CD1c-positive myeloid dendritic cell (primary cell): ENCODE measurements around the gene WDR20.
"Not testable (repeated sequence)": the region's sequence is repeated elsewhere in the genome, so short reads cannot be mapped to it uniquely, and the experiment has no call there.

ENCODE experiments used
- DNase-seq: peaks from one replicate; pipeline ENCODE4 v3.0.0-alpha.2; 2016; ENCODE audit errors: extremely low spot score

The WDR20 gene, protein sequence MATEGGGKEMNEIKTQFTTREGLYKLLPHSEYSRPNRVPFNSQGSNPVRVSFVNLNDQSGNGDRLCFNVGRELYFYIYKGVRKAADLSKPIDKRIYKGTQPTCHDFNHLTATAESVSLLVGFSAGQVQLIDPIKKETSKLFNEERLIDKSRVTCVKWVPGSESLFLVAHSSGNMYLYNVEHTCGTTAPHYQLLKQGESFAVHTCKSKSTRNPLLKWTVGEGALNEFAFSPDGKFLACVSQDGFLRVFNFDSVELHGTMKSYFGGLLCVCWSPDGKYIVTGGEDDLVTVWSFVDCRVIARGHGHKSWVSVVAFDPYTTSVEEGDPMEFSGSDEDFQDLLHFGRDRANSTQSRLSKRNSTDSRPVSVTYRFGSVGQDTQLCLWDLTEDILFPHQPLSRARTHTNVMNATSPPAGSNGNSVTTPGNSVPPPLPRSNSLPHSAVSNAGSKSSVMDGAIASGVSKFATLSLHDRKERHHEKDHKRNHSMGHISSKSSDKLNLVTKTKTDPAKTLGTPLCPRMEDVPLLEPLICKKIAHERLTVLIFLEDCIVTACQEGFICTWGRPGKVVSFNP

DNA sequence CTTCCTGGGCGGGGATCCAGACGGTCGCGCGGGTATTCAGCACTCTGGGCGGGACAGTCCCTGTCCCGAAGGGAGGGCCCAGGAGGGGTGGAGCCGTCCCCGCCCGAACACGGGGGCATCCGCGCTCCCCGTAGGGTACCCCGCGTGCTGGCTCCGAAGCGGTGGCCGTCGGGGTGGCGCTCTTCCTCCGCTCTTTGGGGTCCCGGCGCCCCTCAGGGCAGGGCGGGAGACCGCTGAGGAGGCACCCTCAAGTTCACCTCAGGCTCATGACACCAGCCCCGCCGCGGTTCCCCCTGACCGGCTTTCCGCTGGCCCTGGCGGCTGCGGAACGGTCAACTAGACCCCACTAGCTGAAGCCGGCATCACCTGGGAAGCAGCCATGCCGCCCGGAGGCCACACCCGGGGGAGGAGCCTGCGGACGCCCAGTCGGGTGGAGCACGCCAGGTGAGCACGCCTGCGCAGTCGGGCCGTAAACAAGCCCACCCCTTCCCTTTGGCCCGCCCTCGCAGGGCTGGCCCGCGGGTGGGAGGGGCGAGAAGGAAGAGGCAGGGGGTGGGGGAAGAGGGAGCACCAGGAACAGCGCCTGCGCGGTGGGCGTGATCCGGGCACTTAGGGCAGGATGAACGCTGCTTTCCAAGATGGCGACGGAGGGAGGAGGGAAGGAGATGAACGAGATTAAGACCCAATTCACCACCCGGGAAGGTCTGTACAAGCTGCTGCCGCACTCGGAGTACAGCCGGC is at the start of gene WDR20:
Gene WDR20, plus strand, starts transcription at position 612 of the 741 bp plus-strand sequence. Its CDS starts 27 bp downstream, at position 639.
- DNase-seq, result peak; percentile 99

DNA sequence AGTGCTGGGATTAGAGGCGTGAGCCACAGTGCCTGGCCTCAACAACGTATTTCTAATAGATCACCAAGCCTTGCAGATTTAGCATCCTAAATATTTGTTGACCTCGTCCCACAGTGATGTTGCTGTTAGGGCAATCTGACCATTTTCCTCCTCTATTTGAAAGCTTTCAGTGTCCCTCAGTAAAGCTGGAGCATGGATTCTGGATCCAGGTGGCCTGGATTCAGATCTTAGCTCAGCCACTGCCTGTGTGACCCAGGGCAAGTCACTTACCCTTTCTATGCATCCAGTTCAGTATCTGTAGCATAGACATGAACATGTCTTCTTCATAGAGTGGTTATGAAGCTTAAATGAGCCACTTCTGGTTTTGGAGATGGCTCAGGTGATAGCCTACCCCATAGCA is 49.0 kb upstream of the WDR20 start:
- no peak for DNase-seq

DNA sequence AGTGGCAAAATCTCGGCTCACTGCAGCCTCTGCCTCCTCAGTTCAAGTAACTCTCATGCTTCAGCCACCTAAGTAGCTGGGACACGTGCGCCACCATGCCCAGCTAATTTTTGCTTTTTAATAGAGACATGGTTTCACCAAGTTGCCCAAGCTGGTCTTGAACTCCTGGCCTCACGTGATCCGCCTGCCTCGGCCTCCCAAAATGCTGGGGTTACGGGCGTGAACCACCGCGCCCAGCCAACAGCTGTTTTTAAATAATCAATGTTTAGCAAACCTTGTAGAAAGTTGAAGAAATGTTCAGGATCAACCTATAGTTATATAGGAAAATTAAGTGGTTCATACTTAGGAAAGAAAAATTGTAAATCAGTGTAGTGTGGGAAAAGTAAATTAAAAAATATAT is 46.9 kb upstream of the WDR20 start:
- DNase-seq, result no peak

DNA sequence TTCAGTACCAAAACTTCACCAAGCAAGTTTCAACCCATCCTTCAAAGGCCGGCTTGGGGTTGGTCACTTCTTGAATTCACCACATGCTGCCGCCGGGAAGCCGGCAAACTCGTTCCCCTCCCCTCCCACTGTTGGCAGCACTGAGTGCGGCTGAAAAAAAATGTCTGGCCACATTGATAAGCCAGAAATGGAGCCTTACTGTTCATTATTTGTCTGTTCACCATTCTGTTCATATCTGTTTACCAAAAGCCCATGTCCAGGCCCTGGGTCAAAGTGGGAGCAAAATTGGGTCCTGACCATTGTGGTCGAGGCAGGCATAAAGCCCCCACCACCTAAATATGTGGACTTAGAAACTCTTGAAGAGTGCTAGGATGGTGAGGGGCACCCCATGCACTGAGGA is 45.6 kb upstream of the WDR20 start:
- no peak for DNase-seq

DNA sequence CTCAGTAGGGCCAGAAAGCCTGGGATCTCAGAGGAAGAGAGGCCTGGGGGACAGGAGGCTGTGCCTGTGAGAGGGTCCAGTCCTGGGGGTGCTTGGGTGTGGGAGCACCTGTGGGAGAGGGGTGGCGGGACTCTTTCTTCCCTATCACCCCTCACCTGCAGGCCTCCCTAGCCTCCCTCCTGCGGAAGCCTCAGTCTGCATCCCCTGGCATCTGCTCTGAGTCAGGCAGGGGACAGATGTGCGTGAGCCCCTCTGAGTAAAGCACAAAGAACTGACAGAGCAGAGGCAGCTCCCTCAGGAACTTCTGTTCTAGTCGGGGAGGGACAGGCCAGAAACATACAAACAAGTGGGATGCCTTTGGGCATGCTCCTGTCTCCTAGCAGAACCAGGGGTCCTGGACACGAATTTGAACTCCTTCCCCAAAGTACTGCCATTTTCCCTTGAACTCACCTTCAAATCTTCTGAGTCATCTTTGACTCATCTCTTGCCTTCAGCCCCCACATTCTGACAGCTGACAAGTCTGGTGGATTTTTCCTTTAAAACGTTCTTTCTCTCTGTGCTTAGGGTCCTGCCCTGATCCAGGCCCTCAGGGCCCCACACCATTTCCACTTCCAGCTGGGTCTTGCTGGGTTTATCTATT is 44.3 kb upstream of the WDR20 start:
- no peak for DNase-seq

DNA sequence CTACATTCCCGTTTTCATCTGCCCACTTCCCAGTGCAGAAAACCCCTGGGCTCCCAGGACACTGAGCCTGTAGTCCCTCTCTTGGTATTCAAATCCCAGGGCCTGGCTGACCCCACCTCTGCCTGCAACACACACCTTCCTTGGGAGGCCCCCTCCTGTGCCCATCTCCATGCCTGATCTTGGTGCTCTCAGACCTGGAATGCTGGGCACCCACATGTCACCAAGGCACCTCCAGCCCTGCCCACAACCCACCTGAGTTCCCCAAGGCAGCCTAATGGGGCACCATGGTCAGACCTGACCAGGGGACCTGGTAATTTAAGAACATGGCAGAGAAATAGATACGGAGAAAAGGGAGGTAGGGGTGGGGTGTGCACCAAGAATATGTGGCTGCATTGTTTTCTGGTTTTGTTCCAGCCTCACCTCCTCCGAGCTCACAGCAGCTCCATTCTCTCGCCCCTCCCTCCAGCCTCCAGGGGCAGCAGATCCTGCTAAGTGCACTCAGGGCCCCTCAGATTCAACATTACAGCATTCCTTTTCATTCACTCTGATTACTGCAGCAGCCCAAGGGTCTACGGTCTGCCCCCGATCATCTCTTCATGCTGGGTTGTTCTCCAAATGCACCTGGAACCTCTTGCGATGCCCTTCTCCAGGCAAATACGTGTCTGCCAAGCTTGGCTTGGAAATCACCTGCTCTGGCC is 43.7 kb upstream of the WDR20 start:
- DNase-seq, result no peak

DNA sequence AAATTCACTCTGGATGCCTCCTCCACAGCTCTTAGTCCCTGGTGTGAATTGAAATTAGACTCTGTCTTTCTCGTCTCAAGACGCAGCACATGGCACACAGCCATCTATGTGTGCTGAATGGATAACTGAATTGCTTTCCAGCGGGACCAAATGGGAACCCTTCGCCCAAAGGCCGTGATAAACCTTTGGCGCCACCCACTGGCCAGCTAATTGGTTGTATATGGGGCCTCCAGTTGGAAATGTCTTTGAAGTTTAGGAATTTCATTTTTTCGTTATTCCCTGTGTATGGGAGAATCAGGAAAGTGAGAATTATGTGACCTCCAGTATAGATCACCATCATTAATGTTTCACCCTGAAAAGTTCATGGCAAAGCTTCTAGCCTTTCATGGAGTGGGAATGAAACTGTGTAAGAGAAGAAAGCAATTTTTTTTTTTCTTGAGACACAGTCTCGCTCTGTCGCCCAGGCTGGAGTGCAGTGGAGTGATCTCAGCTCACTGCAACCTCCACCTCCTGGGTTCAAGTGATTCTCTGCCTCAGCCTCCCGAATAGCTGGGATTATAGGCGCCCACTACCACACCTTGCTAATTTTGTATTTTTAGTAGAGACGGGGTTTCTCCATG is 43.0 kb upstream of the WDR20 start:
- peak; percentile 85 for DNase-seq

DNA sequence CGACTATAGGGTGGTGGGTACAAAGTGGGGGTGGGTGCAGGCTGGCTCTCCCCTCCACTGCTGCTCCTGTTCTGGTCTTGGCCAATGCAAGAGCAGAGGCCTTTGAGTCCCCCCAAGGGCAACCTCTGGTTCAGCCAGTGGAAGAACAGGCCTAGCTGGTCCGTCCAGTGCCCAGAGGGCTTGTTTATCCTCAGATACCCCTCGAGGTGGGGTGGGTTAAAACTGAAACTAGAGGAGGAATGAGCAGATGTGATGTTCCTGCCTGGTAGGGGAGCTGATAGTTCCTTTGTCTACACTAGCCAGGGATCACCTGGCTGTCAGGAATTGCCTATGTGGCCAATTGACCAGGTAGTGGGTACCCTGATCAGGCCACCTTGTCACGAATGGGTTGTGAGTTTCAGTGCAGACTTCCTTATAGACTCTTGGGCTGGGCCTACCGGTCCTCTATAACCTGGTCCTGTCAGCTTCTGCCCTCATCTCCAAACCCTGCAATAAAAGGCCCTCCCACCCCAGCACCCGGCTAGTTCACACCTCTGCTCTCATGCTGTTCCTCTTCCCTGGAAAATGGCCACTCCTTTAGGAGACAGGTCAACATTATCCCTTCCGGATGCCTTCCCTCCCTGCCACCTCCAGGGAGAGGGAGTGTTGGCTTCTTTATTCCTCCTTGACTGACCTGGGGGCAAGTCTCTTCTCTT is 42.1 kb upstream of the WDR20 start:
- DNase-seq, result no peak

DNA sequence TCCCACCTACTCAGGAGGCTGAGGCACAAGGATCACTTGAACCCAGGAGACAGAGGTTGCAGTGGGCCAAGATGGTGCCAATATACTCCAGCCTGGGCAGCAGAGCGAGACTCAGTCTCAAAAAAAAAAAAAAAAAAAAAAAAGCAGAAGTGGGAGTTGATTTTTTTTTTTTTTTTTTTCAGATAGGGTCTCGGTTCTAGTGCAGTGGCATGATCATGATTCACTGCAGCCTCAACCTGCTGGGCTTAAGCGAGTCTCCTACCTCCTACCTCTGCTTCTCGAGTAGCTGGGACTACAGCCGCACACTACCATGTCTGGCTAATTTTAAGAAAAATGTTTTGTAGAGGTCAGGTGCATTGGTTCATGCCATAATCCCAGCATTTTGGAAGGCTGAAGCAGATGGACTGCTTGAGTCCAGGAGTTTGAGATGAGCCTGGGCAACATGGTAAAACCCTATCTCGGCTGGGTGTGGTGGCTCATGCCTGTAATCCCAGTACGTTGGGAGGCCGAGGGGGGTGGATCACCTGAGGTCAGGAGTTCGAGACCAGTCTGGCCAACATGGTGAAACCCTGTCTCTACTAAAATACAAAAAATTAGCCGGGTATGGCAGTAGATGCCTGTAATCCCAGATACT is 36.5 kb upstream of the WDR20 start:
- DNase-seq, result peak; percentile 51

DNA sequence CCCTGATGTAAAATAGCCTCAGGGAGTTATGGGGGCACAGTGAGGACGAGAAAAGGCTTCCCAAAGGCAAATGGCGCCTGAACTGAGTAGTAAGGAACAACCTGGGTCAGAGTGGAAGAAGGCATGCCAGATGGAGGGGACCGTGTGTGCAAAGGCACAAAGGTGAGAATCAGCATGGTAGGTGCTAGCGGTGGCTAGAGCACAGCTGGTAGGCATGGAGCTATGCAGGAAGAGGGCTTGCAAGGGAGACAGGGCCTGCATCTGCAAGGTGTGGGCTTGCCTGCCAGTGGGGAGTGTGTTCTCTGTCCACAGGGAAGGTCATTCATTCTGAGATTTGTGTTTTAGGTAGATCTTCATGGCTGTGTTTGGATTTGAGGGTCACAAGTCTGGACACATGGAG is 34.3 kb upstream of the WDR20 start:
- DNase-seq, result no peak

DNA sequence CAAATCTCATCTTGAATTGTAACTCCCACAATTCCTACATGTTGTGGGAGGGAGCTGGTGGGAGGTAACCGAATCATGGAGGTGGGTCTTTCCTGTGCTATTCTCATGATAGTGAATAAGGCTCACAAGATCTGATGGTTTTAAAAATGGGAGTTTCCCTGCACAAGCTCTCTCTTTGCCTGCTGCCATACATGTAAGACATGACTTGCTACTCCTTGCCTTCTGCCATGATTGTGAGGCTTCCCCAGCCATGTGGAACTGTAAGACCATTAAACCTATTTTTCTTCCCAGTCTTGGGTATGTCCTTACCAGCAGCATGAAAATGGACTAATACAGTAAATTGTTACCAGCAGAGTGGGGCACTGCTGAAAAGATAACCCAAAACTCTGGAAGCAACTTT is 30.4 kb upstream of the WDR20 start:
- not testable (repeated sequence) for DNase-seq

DNA sequence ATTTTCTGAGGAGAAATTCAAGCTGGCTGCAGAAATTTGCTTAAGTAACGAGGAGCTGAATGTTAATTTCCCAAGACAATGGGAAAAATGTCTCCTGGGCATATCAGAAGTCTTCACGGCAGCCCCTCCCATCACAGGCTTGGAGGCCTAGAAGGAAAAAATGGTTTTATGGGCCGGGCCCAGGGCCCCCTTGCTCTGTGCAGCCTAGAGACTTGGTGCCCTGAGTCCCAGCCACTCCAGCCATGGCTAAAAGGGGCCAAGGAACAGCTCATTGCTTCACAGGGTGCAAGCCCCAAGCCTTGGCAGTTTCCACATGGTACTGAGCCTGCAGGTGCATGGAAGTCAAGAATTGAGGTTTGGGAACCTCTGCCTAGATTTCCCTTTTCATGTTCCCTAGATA is 28.6 kb upstream of the WDR20 start:
- DNase-seq, result no peak

DNA sequence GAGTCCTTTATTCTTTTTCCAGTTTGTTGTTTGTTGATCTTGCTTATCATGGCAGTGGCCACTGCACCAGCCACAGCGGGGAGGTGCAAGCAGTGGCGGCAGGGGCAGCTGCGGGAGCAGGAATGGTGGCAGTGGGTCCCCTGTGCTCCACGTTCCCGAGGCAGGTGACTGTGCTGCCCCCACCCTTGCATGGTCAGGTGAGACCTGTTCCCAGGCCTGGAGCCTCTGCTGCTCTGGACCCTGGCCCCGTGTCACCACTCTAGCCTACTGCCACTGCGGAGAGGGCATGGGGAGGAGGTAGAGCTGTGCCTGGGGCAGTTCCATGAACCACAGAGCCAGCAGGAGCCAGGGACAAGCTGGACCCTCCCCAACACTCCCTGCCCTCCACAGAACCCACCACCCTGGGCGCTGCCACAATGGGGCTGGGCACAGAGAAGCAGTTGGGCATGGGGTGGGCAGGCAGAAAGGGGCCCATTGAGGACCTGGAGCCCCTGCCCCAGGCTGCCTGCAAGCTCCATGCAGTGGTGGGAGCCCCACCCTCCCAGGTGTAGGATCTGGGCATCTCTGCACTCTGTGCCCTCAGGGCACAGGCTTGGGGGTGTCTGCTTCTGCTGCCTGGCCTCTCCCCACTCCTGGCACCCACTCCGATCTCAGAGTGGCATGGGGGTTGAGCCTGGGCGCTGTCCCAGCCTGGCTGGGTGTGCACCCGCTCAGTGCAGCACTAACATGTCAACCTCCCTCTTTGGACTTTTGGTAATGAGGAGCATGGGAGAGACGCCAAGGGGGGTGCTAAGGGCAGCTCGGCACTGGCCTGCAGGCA is 23.1 kb upstream of the WDR20 start:
- no peak for DNase-seq

DNA sequence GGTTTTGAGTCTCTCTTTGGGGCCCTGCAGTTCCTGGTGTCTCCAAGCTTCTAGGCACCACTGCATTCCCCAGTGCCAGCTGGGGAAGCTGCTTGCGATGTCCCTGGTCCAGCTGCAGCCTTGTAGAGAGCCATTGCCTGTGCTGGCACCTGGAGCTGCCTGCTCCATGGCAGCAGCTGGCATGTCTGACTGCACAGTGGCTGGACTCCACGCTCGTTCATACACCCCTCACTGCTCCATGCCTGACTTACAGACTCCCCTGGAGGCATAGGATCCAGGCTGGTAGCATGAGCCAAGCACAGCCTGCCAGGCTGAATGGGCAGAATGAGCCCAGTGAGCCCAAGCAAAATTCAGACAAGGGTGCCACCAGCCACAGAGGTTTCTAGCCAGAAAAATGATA is 21.8 kb upstream of the WDR20 start:
- no peak for DNase-seq

DNA sequence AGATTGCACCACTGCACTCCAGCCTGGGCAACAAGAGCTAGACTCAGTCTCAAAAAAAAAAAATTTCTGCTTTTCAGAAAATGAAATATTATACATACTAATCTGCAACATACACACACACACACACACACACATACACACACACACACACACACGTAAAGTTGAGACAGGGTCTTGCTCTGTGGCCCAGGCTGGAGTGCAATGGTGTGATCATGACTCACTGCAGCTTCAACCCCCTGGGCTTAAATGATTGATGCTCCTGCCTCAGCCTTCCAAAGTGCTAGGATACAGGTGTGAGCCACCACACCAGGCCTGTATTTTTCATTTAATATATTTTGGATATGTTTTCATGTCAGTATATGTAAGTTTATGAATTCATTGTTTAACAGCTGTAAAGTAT is 18.8 kb upstream of the WDR20 start:
- no peak for DNase-seq

DNA sequence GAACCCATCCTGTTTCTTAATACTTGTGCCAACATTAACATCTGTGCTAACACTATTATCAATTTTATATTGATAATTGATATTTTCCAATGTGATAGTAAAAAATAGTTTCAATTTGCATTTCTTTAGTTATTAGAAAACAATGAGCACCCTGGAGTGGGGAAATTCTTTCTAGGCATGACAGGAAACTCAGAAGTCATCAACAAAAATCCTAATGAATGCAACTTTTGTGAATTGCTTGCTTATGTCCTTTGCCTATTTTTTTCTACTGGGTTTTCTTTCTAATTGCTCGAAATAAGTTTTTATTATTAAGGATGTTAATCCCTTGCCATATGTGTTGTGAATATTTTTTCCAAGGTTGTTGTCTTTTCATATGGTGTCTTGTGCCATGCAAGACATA is 18.1 kb upstream of the WDR20 start:
- no peak for DNase-seq

DNA sequence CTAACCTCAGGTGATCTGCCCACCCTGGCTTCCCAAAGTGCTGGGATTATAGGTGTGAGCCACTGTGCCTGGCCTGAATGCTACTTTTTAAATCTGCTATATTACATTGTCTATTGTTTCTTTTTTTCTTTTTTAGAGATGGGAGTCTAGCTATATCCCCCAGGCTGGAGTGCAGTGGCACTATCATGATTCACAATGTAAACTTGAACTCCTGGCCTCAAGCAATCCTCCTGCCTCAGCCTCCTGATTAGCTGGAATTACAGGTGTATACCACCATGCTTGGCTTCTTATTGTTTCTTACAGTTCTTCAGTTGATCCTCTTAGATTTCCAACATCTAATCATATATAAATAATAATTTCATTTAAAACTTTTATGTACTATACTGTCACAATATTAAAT is 15.3 kb upstream of the WDR20 start:
- no peak for DNase-seq

DNA sequence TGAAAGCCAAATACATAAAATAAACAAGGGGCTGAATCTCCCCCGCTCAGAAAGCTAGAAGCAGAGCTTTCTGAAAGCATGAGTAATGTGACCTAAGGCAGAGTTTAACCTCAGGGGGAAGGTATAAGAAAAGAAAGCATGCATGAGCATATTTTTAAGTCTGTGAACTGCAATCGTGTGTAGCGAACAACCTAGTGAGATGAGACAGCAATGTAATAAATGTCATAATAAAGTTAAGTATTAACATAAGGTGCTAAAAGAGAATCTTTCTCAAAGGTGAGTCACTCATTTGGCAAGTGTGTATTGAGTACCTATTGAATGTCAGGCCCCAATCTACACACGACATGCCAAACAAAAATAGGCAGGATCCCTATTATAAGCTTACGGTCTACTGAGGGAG is 14.2 kb upstream of the WDR20 start:
- no peak for DNase-seq

DNA sequence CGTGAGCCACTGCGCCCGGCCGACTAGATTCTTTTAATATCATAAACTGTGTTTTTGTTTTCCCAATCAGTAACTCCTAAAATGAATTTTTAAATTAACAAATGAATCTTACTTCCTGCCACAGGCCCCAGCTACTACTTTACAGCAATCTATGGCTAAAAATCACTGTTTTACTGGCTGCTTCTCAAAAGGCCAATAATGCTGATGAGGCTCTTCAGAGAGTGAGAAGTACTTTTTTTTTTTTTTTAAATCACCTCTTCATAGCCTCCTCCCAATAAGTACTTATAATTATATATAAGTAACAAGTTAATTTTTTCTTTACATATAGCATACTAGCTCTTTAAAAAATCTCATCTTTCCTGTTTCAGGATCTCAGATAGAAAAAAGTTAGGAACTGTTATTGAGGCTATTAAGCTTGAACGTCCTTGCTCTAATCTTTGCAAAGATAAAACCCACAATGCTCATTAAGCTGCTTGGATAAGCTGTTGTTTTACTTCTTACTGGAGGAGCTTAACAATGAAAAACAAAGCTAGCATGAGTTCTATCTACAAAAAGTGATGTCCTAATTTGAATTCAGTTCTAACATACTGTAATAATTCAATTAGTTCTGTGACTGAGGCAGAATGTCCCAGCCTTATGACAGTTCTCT is 12.8 kb upstream of the WDR20 start:
- no peak for DNase-seq
